Neural progenitor cell (in vitro differentiated cells): ENCODE data around the gene BRD2. TPM values are rescaled to one million over a fixed set of nuclear protein-coding genes. Genes with fewer than 3 reads are reported as not detected.

Experiments used
- DNase-seq: peaks from one replicate; pipeline ENCODE4 v3.0.0-alpha.2; 2016; ENCODE audit warnings: low spot score
- H2AFZ ChIP-seq: fragments of 200-600 bp; sonication (generic); replicated peaks from 2 replicates; pipeline ENCODE4 v1.6.1; 2016; ENCODE audit warnings: antibody characterized with exemption
- H3F3A ChIP-seq: fragments of 200-600 bp; sonication (generic); 2 replicates; pipeline ENCODE4 v1.6.1; 2016; ENCODE audit warnings: antibody characterized with exemption, low read depth
- H3K27ac ChIP-seq: fragments of 200-600 bp; sonication (generic); 2 replicates; pipeline ENCODE4 v1.5.1; 2016; ENCODE audit warnings: mild to moderate bottlenecking
- H3K27me3 ChIP-seq: fragments of 200-600 bp; sonication (generic); 2 replicates; pipeline ENCODE4 v1.6.1; 2016; ENCODE audit warnings: mild to moderate bottlenecking, moderate library complexity
- H3K36me3 ChIP-seq: fragments of 200-600 bp; sonication (generic); 2 replicates; pipeline ENCODE4 v1.5.1; 2016
- H3K4me1 ChIP-seq: fragments of 200-600 bp; sonication (generic); 2 replicates; pipeline ENCODE4 v1.6.1; 2016; ENCODE audit warnings: mixed run types
- H3K4me2 ChIP-seq: fragments of 200-600 bp; sonication (generic); 2 replicates; pipeline ENCODE4 v1.6.1; 2016
- H3K4me3 ChIP-seq: fragments of 200-600 bp; sonication (generic); 2 replicates; pipeline ENCODE4 v1.5.1; 2016
- H3K79me2 ChIP-seq: fragments of 200-600 bp; sonication (generic); 2 replicates; pipeline ENCODE4 v1.6.1; 2016; ENCODE audit warnings: low read depth
- H3K9ac ChIP-seq: fragments of 200-600 bp; sonication (generic); 2 replicates; pipeline ENCODE4 v1.6.1; 2016
- H3K9me3 ChIP-seq: fragments of 200-600 bp; sonication (generic); 2 replicates; pipeline ENCODE4 v1.5.1; 2016; ENCODE audit warnings: low read depth
- H4K20me1 ChIP-seq: fragments of 200-600 bp; sonication (generic); 2 replicates; pipeline ENCODE4 v1.6.1; 2016; ENCODE audit warnings: low read depth
- H3K27ac Mint-ChIP-seq: 3 replicates; pipeline ENCODE4 v1.8.0; 2021; ENCODE audit warnings: mixed read lengths
- H3K27me3 Mint-ChIP-seq: 2 replicates; pipeline ENCODE4 v1.8.0; 2022; ENCODE audit warnings: low read depth, mild to moderate bottlenecking, inconsistent platforms, moderate library complexity, mixed read lengths; ENCODE audit not compliant: insufficient read depth
- H3K36me3 Mint-ChIP-seq: 3 replicates; pipeline ENCODE4 v1.8.0; 2021; ENCODE audit warnings: mixed read lengths
- H3K4me1 Mint-ChIP-seq: 3 replicates; pipeline ENCODE4 v1.8.0; 2021; ENCODE audit warnings: mixed read lengths
- H3K4me3 Mint-ChIP-seq: 3 replicates; pipeline ENCODE4 v1.8.0; 2021; ENCODE audit warnings: mild to moderate bottlenecking, moderate library complexity, mixed read lengths
- H3K9me3 Mint-ChIP-seq: 3 replicates; pipeline ENCODE4 v1.8.0; 2020; ENCODE audit warnings: mixed read lengths
- EZH2 ChIP-seq: fragments of 200-600 bp; sonication (generic); IDR thresholded peaks from 2 replicates; pipeline ENCODE4 v1.6.1; 2017; ENCODE audit warnings: antibody characterized with exemption, mild to moderate bottlenecking, moderate library complexity
- EZH2phosphoT487 ChIP-seq: fragments of 200-600 bp; sonication (generic); IDR thresholded peaks from 2 replicates; pipeline ENCODE4 v1.6.1; 2017; ENCODE audit warnings: antibody characterized with exemption
- total RNA-seq: library from RNA; depleted of rRNA; stranded (reverse); fragments of >200 nt; gene quantifications from 2 replicates; pipeline ENCODE4 v1.2.3, GENCODE V29; 2015; ENCODE audit warnings: low replicate concordance
- TF ChIP-seq, protein P1 (sequence below): fragments of 200-600 bp; sonication (generic); IDR thresholded peaks from 2 replicates; pipeline ENCODE4 v1.5.1; 2017; ENCODE audit warnings: antibody characterized with exemption, mild to moderate bottlenecking

BRD2 gene
- total RNA-seq, 1 donor from 2014 or later = 202 TPM

DNA sequence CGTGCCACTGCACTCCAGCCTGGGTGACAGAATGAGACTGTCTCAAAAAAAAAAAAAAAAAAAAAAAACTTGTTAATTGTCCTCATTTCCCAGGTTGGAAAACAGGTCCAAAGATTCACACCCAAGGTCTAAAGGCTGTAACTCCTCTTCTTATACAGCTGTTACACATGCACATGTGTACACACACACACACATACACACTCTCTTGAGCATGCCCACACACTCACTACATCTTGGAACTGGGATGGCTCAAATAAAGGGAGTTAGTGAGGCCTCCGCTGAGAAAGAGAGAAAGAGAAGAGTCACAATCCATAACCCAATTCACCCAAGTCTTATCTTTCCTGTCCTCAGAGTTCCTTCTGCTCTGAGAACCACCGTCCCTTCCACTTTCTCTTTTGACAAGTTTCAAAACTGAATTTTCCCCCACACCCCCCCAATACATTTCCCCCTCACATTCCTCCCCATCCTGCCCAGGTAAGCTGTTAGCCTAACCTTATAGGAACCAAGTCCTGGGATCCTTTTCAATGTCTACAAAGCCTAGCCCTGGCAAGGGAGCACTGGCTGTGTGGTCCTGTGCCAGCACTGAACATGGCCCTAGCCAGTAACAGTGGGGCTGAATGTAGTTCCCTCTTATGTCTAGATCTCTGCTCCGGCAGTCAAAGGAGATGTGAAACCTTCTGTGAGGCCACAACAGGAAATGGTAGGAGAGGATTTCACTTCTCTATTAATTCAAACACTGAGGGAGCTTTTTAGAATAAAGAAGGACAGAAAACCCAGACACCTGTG is 24.3 kb upstream of the BRD2 start:
- peaks cover 6% of the 10 kb centered on the region for H3K4me1 ChIP-seq
- no peak for DNase-seq
- no peak overlapping the region for H3K4me3 Mint-ChIP-seq

DNA sequence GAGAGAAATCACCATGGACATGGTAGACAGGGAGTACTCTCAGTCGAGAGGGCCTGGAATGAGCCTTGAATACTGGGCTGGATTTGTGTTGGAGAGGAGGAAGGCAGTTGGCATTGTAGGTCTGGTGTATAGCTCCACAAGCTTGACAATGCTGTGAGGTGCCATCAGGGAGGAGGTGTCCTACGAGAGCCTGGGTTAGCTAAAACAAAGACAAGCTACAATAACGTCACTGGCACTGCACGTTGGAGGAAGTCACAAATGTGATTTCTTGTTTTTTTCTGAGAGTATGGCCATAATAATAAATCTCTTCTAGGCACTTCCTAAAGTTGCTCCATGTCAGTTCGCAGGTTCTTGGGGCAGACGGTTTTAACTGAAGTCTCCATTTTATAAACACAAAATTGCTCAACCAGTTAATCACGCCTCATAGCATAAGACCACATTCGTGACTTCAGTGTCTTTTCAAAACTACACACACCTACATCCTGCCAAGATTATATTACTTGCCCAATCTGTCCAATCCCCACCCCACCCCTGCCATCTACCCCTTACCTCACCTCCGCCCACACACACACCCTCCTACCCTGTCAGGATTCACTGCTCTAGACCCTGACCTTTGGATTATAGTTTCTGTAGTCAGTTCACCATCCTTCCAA is 23.2 kb upstream of the BRD2 start:
- Histone ChIP-seq H3K9ac (no peak overlapping the region), H3K4me3 (no peak overlapping the region), H3K4me1 (peaks cover 6% of the 10 kb centered on the region), H3K27me3 (no peaks in the 10 kb centered on the region), H3F3A (no peaks in the 10 kb centered on the region), H4K20me1 (no peaks in the 10 kb centered on the region), H3K36me3 (no peaks in the 10 kb centered on the region), H3K79me2 (no peaks in the 10 kb centered on the region), H2AFZ (no peak overlapping the region), H3K4me2 (no peak overlapping the region), H3K27ac (no peak overlapping the region), H3K9me3 (no peaks in the 10 kb centered on the region)
- Mint-ChIP-seq H3K36me3 (no peaks in the 10 kb centered on the region), H3K4me3 (no peak overlapping the region), H3K4me1 (peaks cover 10% of the 10 kb centered on the region), H3K27ac (no peak overlapping the region), H3K9me3 (peaks cover 8% of the 10 kb centered on the region), H3K27me3 (peaks cover 14% of the 10 kb centered on the region)
- no peak for DNase-seq
- TF ChIP-seq EZH2phosphoT487 = no peak
- TF ChIP-seq EZH2 = no peak
- TF ChIP-seq, protein P1, sequence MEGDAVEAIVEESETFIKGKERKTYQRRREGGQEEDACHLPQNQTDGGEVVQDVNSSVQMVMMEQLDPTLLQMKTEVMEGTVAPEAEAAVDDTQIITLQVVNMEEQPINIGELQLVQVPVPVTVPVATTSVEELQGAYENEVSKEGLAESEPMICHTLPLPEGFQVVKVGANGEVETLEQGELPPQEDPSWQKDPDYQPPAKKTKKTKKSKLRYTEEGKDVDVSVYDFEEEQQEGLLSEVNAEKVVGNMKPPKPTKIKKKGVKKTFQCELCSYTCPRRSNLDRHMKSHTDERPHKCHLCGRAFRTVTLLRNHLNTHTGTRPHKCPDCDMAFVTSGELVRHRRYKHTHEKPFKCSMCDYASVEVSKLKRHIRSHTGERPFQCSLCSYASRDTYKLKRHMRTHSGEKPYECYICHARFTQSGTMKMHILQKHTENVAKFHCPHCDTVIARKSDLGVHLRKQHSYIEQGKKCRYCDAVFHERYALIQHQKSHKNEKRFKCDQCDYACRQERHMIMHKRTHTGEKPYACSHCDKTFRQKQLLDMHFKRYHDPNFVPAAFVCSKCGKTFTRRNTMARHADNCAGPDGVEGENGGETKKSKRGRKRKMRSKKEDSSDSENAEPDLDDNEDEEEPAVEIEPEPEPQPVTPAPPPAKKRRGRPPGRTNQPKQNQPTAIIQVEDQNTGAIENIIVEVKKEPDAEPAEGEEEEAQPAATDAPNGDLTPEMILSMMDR = no peak

More for the DNA sequence above, 24.3 kb upstream of the BRD2 start:
- Histone ChIP-seq H3K36me3 (no peaks in the 10 kb centered on the region), H3K9ac (no peak overlapping the region), H4K20me1 (no peaks in the 10 kb centered on the region), H3K27me3 (no peaks in the 10 kb centered on the region), H2AFZ (no peak overlapping the region), H3K79me2 (no peaks in the 10 kb centered on the region), H3K27ac (no peak overlapping the region), H3F3A (no peaks in the 10 kb centered on the region), H3K4me2 (no peak overlapping the region), H3K9me3 (no peaks in the 10 kb centered on the region), H3K4me3 (no peak overlapping the region)
- TF ChIP-seq EZH2 (no peak), EZH2phosphoT487 (no peak)
- TF ChIP-seq, protein P1 = no peak
- Mint-ChIP-seq H3K9me3 (peaks cover 8% of the 10 kb centered on the region), H3K27ac (no peak overlapping the region), H3K27me3 (peaks cover 8% of the 10 kb centered on the region), H3K36me3 (no peaks in the 10 kb centered on the region), H3K4me1 (peaks cover 10% of the 10 kb centered on the region)

DNA sequence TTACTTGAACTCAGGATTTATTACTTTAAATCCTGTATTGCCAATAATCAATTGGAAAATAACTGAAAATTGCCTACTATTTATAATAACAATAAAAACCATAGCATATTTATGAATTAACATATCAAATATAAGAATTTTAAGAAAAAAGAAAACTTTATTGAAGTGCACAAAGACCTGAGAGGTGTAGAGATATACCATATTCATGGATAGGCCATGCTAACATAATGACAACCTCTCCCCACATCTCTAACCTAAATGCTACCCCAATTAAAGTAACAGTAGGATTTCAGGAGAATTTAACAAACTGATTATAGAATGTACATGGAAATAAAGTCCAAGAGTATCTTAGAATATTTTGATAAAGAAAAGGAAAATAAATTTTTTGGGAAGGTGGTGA is 22.4 kb upstream of the BRD2 start:
- Mint-ChIP-seq H3K36me3 (no peaks in the 10 kb centered on the region), H3K9me3 (peaks cover 8% of the 10 kb centered on the region), H3K4me1 (peaks cover 7% of the 10 kb centered on the region), H3K27me3 (peaks cover 14% of the 10 kb centered on the region), H3K27ac (no peak overlapping the region), H3K4me3 (no peak overlapping the region)
- H4K20me1 ChIP-seq = no peaks in the 10 kb centered on the region
- no peak overlapping the region for H3K9ac ChIP-seq
- no peak for DNase-seq
- peaks cover 6% of the 10 kb centered on the region for H3K4me1 ChIP-seq
- no peaks in the 10 kb centered on the region for H3K79me2 ChIP-seq
- TF ChIP-seq, protein P1 = no peak
- TF ChIP-seq EZH2phosphoT487 = no peak
- no peak for TF ChIP-seq EZH2
- no peak overlapping the region for H3K4me3 ChIP-seq
- no peak overlapping the region for H3K27ac ChIP-seq
- no peak overlapping the region for H3K4me2 ChIP-seq
- H3K9me3 ChIP-seq = no peaks in the 10 kb centered on the region
- H3K27me3 ChIP-seq = no peaks in the 10 kb centered on the region
- H3F3A ChIP-seq = no peaks in the 10 kb centered on the region
- no peaks in the 10 kb centered on the region for H3K36me3 ChIP-seq
- H2AFZ ChIP-seq = no peak overlapping the region
